Parathyroid adenoma (tissue), 2 donors: ENCODE measurements around the gene YLPM1.

ENCODE experiments used
- H2AFZ ChIP-seq: fragments of 300-600 bp; sonication (generic); one replicate; pipeline ENCODE4 v1.7.0; 2017; ENCODE audit warnings: antibody characterized with exemption, mild to moderate bottlenecking
- H3K27ac ChIP-seq: fragments of 300-600 bp; sonication (generic); one replicate; pipeline ENCODE4 v1.7.0; 2017
- H3K27me3 ChIP-seq: fragments of 300-600 bp; sonication (generic); one replicate; pipeline ENCODE4 v1.7.0; 2017; ENCODE audit warnings: low read length; ENCODE audit not compliant: control insufficient read depth, insufficient read depth
- H3K36me3 ChIP-seq: fragments of 300-600 bp; sonication (generic); one replicate; pipeline ENCODE4 v1.7.0; 2017; ENCODE audit warnings: low read length; ENCODE audit not compliant: control insufficient read depth, insufficient read depth
- H3K4me1 ChIP-seq: fragments of 300-600 bp; sonication (generic); one replicate; pipeline ENCODE4 v1.7.0; 2017; ENCODE audit warnings: control low read depth
- H3K4me2 ChIP-seq: fragments of 300-600 bp; sonication (generic); one replicate; pipeline ENCODE4 v1.7.0; 2017; ENCODE audit warnings: low read length
- H3K4me3 ChIP-seq: fragments of 300-600 bp; sonication (generic); one replicate; pipeline ENCODE4 v1.7.0; 2017; ENCODE audit warnings: low read depth, low read length
- H3K79me2 ChIP-seq: fragments of 300-600 bp; sonication (generic); one replicate; pipeline ENCODE4 v1.7.0; 2017; ENCODE audit warnings: control low read depth
- H3K9ac ChIP-seq: fragments of 300-600 bp; sonication (generic); one replicate; pipeline ENCODE4 v1.7.0; 2017; ENCODE audit warnings: mild to moderate bottlenecking
- H3K9me3 ChIP-seq: fragments of 300-600 bp; sonication (generic); one replicate; pipeline ENCODE4 v1.7.0; 2017; ENCODE audit warnings: low read length; ENCODE audit not compliant: control insufficient read depth
- TF ChIP-seq, protein P1 (sequence below): fragments of 300-600 bp; sonication (generic); IDR thresholded peaks from one replicate; pipeline ENCODE4 v1.7.0; 2017; ENCODE audit warnings: antibody characterized with exemption, mild to moderate bottlenecking
- donor health status: primary hyperparathyroidism.

Gene YLPM1

DNA sequence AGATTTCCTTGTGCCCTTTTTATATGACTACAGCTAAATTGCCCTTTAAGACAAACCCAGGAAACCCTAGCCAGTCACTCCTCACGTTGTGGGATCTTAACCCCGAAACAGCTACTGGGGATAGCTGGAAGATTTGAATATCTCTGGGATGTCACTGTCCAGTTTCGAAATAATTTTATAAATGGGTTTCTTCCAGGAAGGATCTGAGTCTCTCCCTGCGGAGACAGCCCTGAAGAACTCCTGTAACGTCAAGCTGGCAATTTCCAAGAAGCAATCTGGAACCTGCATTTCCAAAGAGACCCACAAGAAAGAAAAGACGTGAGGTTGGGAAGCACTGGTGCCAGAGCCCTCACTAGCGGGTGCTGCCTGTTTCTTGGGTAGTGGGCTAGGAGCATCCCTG lies 91.9 kb downstream of the YLPM1 start:
- TF ChIP-seq, protein P1, sequence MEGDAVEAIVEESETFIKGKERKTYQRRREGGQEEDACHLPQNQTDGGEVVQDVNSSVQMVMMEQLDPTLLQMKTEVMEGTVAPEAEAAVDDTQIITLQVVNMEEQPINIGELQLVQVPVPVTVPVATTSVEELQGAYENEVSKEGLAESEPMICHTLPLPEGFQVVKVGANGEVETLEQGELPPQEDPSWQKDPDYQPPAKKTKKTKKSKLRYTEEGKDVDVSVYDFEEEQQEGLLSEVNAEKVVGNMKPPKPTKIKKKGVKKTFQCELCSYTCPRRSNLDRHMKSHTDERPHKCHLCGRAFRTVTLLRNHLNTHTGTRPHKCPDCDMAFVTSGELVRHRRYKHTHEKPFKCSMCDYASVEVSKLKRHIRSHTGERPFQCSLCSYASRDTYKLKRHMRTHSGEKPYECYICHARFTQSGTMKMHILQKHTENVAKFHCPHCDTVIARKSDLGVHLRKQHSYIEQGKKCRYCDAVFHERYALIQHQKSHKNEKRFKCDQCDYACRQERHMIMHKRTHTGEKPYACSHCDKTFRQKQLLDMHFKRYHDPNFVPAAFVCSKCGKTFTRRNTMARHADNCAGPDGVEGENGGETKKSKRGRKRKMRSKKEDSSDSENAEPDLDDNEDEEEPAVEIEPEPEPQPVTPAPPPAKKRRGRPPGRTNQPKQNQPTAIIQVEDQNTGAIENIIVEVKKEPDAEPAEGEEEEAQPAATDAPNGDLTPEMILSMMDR: no peak
- H3K9ac ChIP-seq: no peak overlapping the region
- H3K27me3 ChIP-seq: no peaks in the 10 kb centered on the region

DNA sequence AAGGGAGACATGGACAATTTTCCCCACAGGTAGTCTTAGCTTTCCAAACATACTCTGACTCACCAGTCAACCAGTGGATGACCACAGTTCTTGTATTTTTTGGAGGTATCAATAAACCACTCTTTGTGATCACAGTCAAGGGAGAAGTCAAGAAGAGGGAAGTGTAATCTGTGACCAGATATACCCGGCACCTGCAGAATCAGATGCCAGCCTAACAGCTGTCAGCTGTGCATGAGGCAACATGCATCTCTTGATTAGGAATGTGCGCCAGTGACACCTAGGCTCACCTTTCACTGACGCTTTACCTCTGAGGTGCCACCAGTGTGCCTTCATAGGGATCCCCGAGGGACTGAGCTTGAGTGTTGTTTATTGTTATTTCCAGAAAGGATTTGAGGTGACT lies 92.8 kb downstream of the YLPM1 start:
- no peak overlapping the region for H3K27ac ChIP-seq
- H3K4me2 ChIP-seq: no peak overlapping the region
- no peak overlapping the region for H2AFZ ChIP-seq

More for the DNA sequence above, 91.9 kb downstream of the YLPM1 start:
- H3K4me3 ChIP-seq: no peak overlapping the region
- no peak overlapping the region for H3K27ac ChIP-seq
- no peaks in the 10 kb centered on the region for H3K9me3 ChIP-seq
- H2AFZ ChIP-seq: no peak overlapping the region
- no peak overlapping the region for H3K4me2 ChIP-seq
- H3K4me1 ChIP-seq: no peaks in the 10 kb centered on the region
- H3K79me2 ChIP-seq: no peaks in the 10 kb centered on the region
- no peaks in the 10 kb centered on the region for H3K36me3 ChIP-seq

DNA sequence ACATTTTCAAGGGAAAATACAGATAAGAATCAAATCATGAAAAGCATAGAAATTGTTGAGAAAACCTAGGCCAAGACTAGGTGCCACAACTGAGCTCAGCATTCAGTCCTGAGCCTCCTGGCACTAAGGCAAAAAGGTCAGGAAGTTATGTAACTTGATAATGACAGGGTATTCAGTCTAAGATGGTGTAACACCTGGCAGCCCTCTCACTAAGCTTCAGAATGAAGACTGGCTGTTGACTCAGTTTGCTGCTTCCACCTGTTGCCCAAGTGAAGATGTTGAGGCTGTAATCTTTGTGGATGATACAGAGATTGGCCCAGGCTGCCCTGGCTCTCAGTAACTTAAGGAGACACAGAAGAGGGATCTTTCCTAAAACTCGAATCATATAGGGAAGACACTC lies 93.2 kb downstream of the YLPM1 start:
- TF ChIP-seq, protein P1: no peak
- no peaks in the 10 kb centered on the region for H3K9me3 ChIP-seq
- H3K4me2 ChIP-seq: no peak overlapping the region

More for the DNA sequence above, 92.8 kb downstream of the YLPM1 start:
- Histone ChIP-seq H3K27me3 (no peaks in the 10 kb centered on the region), H3K79me2 (peaks cover 2% of the 10 kb centered on the region), H3K9ac (no peak overlapping the region), H3K9me3 (no peaks in the 10 kb centered on the region), H3K36me3 (no peaks in the 10 kb centered on the region), H3K4me1 (no peaks in the 10 kb centered on the region), H3K4me3 (no peak overlapping the region)
- TF ChIP-seq, protein P1: no peak

DNA sequence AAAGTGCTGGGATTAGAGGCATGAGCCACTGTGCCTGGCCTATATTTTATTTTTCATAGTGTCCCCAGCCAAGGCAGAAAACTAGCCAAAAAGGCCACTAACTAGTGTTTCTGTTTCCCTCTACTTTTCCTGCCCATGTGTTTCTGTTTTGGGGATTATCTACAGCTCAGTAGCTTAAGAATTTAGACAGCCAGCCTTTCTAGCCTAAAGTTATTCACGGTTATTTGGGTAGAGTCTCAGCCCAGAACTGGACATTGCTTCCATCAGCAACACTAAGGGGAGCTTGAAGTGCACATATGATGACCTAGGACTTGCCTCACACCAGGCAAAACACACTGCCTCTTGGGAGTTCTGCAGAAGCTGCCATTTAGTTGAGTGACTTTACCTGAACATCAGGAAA lies 94.9 kb downstream of the YLPM1 start:
- Histone ChIP-seq H3K4me1 (no peaks in the 10 kb centered on the region), H3K36me3 (no peaks in the 10 kb centered on the region), H3K4me3 (no peak overlapping the region), H3K9me3 (no peaks in the 10 kb centered on the region), H3K4me2 (no peak overlapping the region), H3K27ac (no peak overlapping the region), H2AFZ (no peak overlapping the region), H3K27me3 (no peaks in the 10 kb centered on the region), H3K9ac (no peak overlapping the region), H3K79me2 (peaks cover 2% of the 10 kb centered on the region)
- TF ChIP-seq, protein P1: no peak

More for the DNA sequence above, 93.2 kb downstream of the YLPM1 start:
- H3K27me3 ChIP-seq: no peaks in the 10 kb centered on the region
- H3K4me3 ChIP-seq: no peak overlapping the region
- no peak overlapping the region for H3K9ac ChIP-seq
- no peak overlapping the region for H3K27ac ChIP-seq
- H3K79me2 ChIP-seq: peaks cover 2% of the 10 kb centered on the region
- no peak overlapping the region for H2AFZ ChIP-seq
- no peaks in the 10 kb centered on the region for H3K36me3 ChIP-seq
- H3K4me1 ChIP-seq: no peaks in the 10 kb centered on the region

DNA sequence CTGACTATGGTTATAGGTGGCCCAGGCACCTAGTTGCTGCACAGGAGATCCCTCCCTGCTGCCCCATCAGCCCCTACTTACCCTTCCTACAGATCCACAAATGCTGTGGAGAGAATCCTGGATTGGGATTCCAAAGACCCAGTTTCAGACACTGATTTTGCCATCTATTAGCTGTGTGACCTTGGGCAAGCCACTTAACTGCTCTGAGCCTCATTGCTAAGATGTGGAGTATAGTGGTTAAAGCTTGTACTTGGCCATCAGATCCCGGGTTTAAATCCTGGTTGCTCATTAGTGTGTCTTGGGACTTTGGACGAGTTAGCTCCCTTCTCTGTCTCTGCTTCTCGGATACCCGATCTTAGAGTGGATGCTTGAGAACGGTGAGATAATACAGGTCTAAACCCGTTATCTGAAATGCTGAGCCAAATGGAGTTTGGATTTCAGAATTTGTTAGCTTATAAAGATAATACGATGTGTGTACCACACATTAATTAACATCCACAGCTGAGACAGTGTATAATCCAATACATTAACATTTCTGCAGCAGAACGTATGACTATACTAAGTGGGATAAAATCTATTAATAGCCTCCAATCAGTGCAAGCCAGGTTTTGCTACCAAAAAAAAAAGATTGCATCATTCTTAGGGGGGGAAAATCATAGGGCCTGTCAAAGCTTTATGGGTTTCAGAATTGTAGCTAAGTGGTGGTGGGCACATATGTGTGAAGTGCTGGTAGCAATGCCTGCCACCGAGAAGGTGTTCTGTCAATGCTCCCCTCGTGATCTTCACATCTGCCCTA lies 96.8 kb downstream of the YLPM1 start:
- H3K27me3 ChIP-seq: no peaks in the 10 kb centered on the region
- TF ChIP-seq, protein P1: no peak
- no peak overlapping the region for H2AFZ ChIP-seq
- H3K27ac ChIP-seq: no peak overlapping the region
- no peaks in the 10 kb centered on the region for H3K36me3 ChIP-seq
- no peaks in the 10 kb centered on the region for H3K9me3 ChIP-seq
- peaks cover 2% of the 10 kb centered on the region for H3K79me2 ChIP-seq
- no peak overlapping the region for H3K4me2 ChIP-seq
- H3K4me3 ChIP-seq: no peak overlapping the region
- H3K9ac ChIP-seq: no peak overlapping the region
- no peaks in the 10 kb centered on the region for H3K4me1 ChIP-seq
